CD4-positive, alpha-beta T cell treated with Interleukin-4 for 4 hours (primary cell): ENCODE data around the gene IQCF2.
"Not testable (repeated sequence)": the region's sequence is repeated elsewhere in the genome, so short reads cannot be mapped to it uniquely, and the experiment has no call there.

Experiments
- DNase-seq: peaks from one replicate; pipeline ENCODE4 v3.0.0-alpha.2; 2020

IQCF2 gene

GRCh38 chr3:51886447-51886846 is 25.0 kb downstream of the IQCF2 start:
- DNase-seq, result no peak

GRCh38 chr3:51887620-51888019 is 26.2 kb downstream of the IQCF2 start:
- no peak for DNase-seq

- DNase-seq, result no peak
Observed at GRCh38 chr3:51888463-51889105, 27.2 kb downstream of the IQCF2 start.

GRCh38 chr3:51891242-51892039 is 30.0 kb downstream of the IQCF2 start:
- DNase-seq, result no peak

- no peak for DNase-seq
Observed at GRCh38 chr3:51894391-51894790, 33.0 kb downstream of the IQCF2 start.

GRCh38 chr3:51894939-51895338 is 33.5 kb downstream of the IQCF2 start:
- DNase-seq, result no peak

- no peak for DNase-seq
Observed at GRCh38 chr3:51896607-51897305, 35.3 kb downstream of the IQCF2 start.

- no peak for DNase-seq
Observed at GRCh38 chr3:51897391-51897790, 36.0 kb downstream of the IQCF2 start.

GRCh38 chr3:51900043-51900442 is 38.6 kb downstream of the IQCF2 start:
- not testable (repeated sequence) for DNase-seq

GRCh38 chr3:51902361-51902760 is 40.9 kb downstream of the IQCF2 start:
- peak; percentile 8 for DNase-seq

- DNase-seq, result no peak
Observed at GRCh38 chr3:51904034-51904823, 42.8 kb downstream of the IQCF2 start.

GRCh38 chr3:51908026-51908425 is 46.6 kb downstream of the IQCF2 start:
- DNase-seq, result no peak
